ENCODE data around the gene PIMREG. TPM values are rescaled to one million over a fixed set of nuclear protein-coding genes. Genes with fewer than 3 reads are reported as not detected.
"Not testable (repeated sequence)": the region's sequence is repeated elsewhere in the genome, so short reads cannot be mapped to it uniquely, and the experiment has no call there.

The PIMREG gene
- total RNA-seq, 1 experiment from 2014 or later: 52.2 TPM

DNA sequence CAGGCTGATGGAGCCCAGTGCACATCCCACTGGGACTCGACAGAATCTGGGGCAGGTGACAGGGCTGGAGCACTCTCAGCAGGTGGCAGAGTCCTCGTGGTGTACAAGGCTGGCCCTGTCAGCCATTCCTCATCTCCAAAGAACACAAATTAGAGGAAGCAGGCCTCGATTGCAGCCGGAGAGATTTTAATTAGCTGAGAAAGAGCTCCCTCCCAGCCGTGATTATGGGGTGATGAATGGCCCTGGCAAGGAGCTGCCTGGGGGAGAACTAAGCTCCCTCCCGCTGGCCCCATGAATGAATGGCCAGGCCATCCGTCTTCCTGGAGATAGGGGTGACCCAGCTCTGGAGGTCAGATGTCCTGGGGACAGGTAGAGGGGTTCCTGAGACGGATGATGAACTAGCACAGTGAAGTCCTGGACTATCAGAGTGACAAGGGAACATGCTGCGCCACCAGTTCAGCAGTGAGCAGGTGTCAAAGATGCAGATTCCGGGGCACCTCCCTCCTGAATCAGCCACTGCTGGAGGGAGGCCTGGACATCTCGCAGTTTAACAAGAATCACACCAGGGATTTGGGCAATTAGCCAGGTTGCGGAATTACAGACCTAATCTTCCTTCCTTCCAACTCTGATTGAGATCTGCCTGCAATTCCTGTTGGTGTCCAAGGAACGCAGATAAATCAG lies 35.5 kb downstream of the PIMREG start:
- no peaks in the 10 kb centered on the region for H3K36me3 ChIP-seq (ENCODE audit: low read depth)
- H3K9me2 ChIP-seq (ENCODE audit: insufficient read depth): no peaks in the 10 kb centered on the region
- CTCF ChIA-PET: interaction anchor here (0.5 kb wide), 1 partner anchor 526 kb away, joined by 3 read pairs; no protein-coding TSS in a partner anchor
- no peaks in the 10 kb centered on the region for H4K20me1 ChIP-seq (ENCODE audit: insufficient read depth)
- H3K27me3 ChIP-seq (ENCODE audit: insufficient read depth, low read depth): no peaks in the 10 kb centered on the region
- intact Hi-C loops (cut with micrococcal nuclease; ENCODE audit: unreplicated experiment): no loop called here
- no peaks in the 10 kb centered on the region for H3K79me2 ChIP-seq (ENCODE audit: low read depth)
- DNase-seq: no peak
- TF ChIP-seq, protein P1, sequence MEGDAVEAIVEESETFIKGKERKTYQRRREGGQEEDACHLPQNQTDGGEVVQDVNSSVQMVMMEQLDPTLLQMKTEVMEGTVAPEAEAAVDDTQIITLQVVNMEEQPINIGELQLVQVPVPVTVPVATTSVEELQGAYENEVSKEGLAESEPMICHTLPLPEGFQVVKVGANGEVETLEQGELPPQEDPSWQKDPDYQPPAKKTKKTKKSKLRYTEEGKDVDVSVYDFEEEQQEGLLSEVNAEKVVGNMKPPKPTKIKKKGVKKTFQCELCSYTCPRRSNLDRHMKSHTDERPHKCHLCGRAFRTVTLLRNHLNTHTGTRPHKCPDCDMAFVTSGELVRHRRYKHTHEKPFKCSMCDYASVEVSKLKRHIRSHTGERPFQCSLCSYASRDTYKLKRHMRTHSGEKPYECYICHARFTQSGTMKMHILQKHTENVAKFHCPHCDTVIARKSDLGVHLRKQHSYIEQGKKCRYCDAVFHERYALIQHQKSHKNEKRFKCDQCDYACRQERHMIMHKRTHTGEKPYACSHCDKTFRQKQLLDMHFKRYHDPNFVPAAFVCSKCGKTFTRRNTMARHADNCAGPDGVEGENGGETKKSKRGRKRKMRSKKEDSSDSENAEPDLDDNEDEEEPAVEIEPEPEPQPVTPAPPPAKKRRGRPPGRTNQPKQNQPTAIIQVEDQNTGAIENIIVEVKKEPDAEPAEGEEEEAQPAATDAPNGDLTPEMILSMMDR (conservative IDR thresholded peaks at IDR 0.05): no peak
- no peak for TF ChIP-seq EZH2 (IDR thresholded peaks at IDR 0.05; ENCODE audit: low read depth)
- no peak overlapping the region for H3K4me2 ChIP-seq
- H3K4me1 ChIP-seq (replicated peaks; ENCODE audit: insufficient read depth): peaks cover 10% of the 10 kb centered on the region
- H3K4me3 ChIP-seq: no peak overlapping the region
- H3K9me3 ChIP-seq (ENCODE audit: insufficient read depth, low read depth): no peaks in the 10 kb centered on the region
- H2AFZ ChIP-seq: no peak overlapping the region
- POLR2A ChIA-PET (ENCODE audit: unreplicated experiment): interaction anchor here (0.6 kb wide), 1 partner anchor 72 kb away, joined by 6 read pairs; no protein-coding TSS in a partner anchor
- H3F3A ChIP-seq (ENCODE audit: insufficient read depth, low read depth): peaks cover 9% of the 10 kb centered on the region; the same call in 1 of the 2 replicates
- H3K27ac ChIP-seq: no peak overlapping the region
- no TSS peak for BruUV-seq (replicated peaks)

DNA sequence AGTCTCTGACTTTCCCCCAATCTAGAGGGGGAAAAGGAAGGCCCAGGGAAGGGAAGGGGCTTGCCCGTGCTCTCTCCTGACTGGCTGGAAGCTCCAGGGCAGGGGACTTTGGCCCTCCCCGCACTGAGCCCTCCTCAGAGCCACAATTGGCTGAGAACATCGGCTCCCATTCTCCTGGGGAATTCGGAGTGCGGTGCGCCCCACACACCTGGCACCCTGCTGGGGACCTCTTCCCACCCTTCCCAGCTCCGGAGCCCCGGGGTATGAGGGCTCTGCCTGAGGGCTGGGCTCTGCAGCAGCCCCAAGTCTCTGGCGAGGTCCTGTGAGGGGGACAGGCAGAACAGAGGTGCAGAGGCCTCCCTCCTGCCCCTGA lies 36.0 kb downstream of the PIMREG start:
- no TSS peak for BruUV-seq (replicated peaks)
- no peak overlapping the region for H3K4me3 ChIP-seq
- no peaks in the 10 kb centered on the region for H3K27me3 ChIP-seq (ENCODE audit: insufficient read depth, low read depth)
- CTCF ChIA-PET: no interaction called here
- peaks cover 10% of the 10 kb centered on the region for H3K4me1 ChIP-seq (replicated peaks; ENCODE audit: insufficient read depth)
- H3F3A ChIP-seq (ENCODE audit: insufficient read depth, low read depth): peaks cover 9% of the 10 kb centered on the region; the same call in 1 of the 2 replicates
- intact Hi-C loops (cut with micrococcal nuclease; ENCODE audit: unreplicated experiment): no loop called here
- no peak overlapping the region for H3K27ac ChIP-seq
- H3K9me3 ChIP-seq (ENCODE audit: insufficient read depth, low read depth): no peaks in the 10 kb centered on the region
- POLR2A ChIA-PET (ENCODE audit: unreplicated experiment): no interaction called here
- TF ChIP-seq, protein P1 (conservative IDR thresholded peaks at IDR 0.05): no peak
- no peak for TF ChIP-seq EZH2 (IDR thresholded peaks at IDR 0.05; ENCODE audit: low read depth)
- no peaks in the 10 kb centered on the region for H3K36me3 ChIP-seq (ENCODE audit: low read depth)
- H4K20me1 ChIP-seq (ENCODE audit: insufficient read depth): no peaks in the 10 kb centered on the region
- DNase-seq: no peak
- no peak overlapping the region for H3K4me2 ChIP-seq
- H2AFZ ChIP-seq: no peak overlapping the region
- no peaks in the 10 kb centered on the region for H3K9me2 ChIP-seq (ENCODE audit: insufficient read depth)
- H3K79me2 ChIP-seq (ENCODE audit: low read depth): no peaks in the 10 kb centered on the region

DNA sequence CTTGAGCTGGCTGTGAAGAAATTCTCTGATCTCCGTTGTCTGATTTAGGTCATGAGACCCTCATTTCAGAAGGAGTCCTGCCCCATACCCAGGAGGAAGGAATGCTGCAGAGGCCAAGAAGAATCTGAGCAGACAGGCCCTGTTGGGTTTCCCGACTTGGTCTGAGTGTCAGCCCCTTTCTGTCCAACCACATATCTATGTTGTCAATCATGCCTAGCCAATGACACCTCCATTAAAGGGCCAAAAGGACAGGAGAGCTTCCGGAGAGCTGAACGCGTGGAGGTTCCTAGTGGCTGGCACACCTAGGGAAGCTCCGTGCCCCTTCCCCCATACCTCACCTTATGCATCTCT lies 37.8 kb downstream of the PIMREG start:
- TF ChIP-seq, protein P1 (conservative IDR thresholded peaks at IDR 0.05): no peak
- no peak for TF ChIP-seq EZH2 (IDR thresholded peaks at IDR 0.05; ENCODE audit: low read depth)
- no TSS peak for BruUV-seq (replicated peaks)
- Histone ChIP-seq H3K27me3 (ENCODE audit: insufficient read depth, low read depth) (no peaks in the 10 kb centered on the region), H3K4me2 (no peak overlapping the region), H3K79me2 (ENCODE audit: low read depth) (no peaks in the 10 kb centered on the region), H2AFZ (no peak overlapping the region), H3K27ac (no peak overlapping the region), H3F3A (ENCODE audit: insufficient read depth, low read depth) (no peaks in the 10 kb centered on the region), H3K4me3 (no peak overlapping the region), H3K4me1 (replicated peaks; ENCODE audit: insufficient read depth) (no peaks in the 10 kb centered on the region), H3K9me3 (ENCODE audit: insufficient read depth, low read depth) (no peaks in the 10 kb centered on the region), H4K20me1 (ENCODE audit: insufficient read depth) (no peaks in the 10 kb centered on the region), H3K36me3 (ENCODE audit: low read depth) (no peaks in the 10 kb centered on the region), H3K9me2 (ENCODE audit: insufficient read depth) (no peaks in the 10 kb centered on the region)
- ChIA-PET POLR2A (ENCODE audit: unreplicated experiment) (no interaction called here), CTCF (interaction anchor here (0.6 kb wide), 1 partner anchor 120 kb away, joined by 3 read pairs; no protein-coding TSS in a partner anchor)
- intact Hi-C loops (cut with micrococcal nuclease; ENCODE audit: unreplicated experiment): no loop called here
- DNase-seq: no peak

DNA sequence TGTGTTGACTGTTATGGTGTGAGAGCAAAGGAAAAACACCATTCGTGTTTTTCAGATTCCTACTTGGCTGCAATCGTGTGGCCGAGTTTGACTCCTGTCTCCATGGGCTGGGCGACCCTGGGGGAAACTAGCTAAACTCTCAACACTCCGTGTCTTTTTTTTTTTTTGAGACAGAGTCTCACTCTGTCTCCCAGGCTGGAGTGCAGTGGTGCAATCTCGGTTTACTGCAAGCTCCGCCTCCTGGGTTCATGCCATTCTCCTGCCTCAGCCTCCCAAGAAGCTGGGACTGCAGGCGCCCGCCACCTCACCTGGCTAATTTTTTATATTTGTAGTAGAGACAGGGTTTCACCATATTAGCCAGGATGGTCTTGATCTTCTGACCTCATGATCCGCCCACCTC lies 38.5 kb downstream of the PIMREG start:
- DNase-seq; H3K27ac ChIP-seq; H3K9me2 ChIP-seq (ENCODE audit: insufficient read depth); H3K36me3 ChIP-seq (ENCODE audit: low read depth); H2AFZ ChIP-seq; H3K4me1 ChIP-seq (replicated peaks; ENCODE audit: insufficient read depth); H3K27me3 ChIP-seq (ENCODE audit: insufficient read depth, low read depth); POLR2A ChIA-PET (ENCODE audit: unreplicated experiment); H3K4me3 ChIP-seq; H3F3A ChIP-seq (ENCODE audit: insufficient read depth, low read depth); H3K9me3 ChIP-seq (ENCODE audit: insufficient read depth, low read depth); H4K20me1 ChIP-seq (ENCODE audit: insufficient read depth); CTCF ChIA-PET; intact Hi-C loops (cut with micrococcal nuclease; ENCODE audit: unreplicated experiment); H3K4me2 ChIP-seq; BruUV-seq (replicated peaks); H3K79me2 ChIP-seq (ENCODE audit: low read depth): not testable (repeated sequence)
